Activated naive CD4-positive, alpha-beta T cell treated with anti-CD3 and anti-CD28 coated beads for 36 hours (primary cell): ENCODE data around the gene PI16. TPM values are rescaled to one million over a fixed set of nuclear protein-coding genes. Genes with fewer than 3 reads are reported as not detected.
"Not testable (repeated sequence)": the region's sequence is repeated elsewhere in the genome, so short reads cannot be mapped to it uniquely, and the experiment has no call there.

ENCODE experiments used
- CTCF ChIA-PET: fragments of 350-600 bp; sonication (Branson Sonifier 250); formaldehyde crosslinking; loops from one replicate; lab custom pipeline; 2021; ENCODE audit warnings: antibody characterized with exemption; lab: Charles Lee
- DNase-seq: peaks from one replicate; pipeline ENCODE4 v3.0.0-alpha.2; 2020
- H3K27ac Mint-ChIP-seq: one replicate; pipeline ENCODE4 v1.8.0; 2021; ENCODE audit warnings: mild to moderate bottlenecking, mixed read lengths
- H3K27me3 Mint-ChIP-seq: one replicate; pipeline ENCODE4 v1.8.0; 2021; ENCODE audit warnings: low read depth, mixed read lengths
- H3K36me3 Mint-ChIP-seq: one replicate; pipeline ENCODE4 v1.8.0; 2021; ENCODE audit warnings: low read depth, mixed read lengths
- H3K4me1 Mint-ChIP-seq: one replicate; pipeline ENCODE4 v1.8.0; 2021; ENCODE audit warnings: low read depth, mixed read lengths
- H3K4me3 Mint-ChIP-seq: one replicate; pipeline ENCODE4 v1.8.0; 2021; ENCODE audit warnings: mild to moderate bottlenecking, moderate library complexity, mixed read lengths
- H3K9me3 Mint-ChIP-seq: one replicate; pipeline ENCODE4 v1.8.0; 2021; ENCODE audit warnings: mixed read lengths
- intact Hi-C: fragments of 100-400 bp; cut with micrococcal nuclease; formaldehyde crosslinking; loops from one replicate; pipeline ENCODE4 v1.15.1; 2023
- total RNA-seq, 2 experiments: library from RNA; stranded (reverse); gene quantifications; one replicate each; pipeline ENCODE4 v1.2.3, GENCODE V29; 2021

Gene PI16
- total RNA-seq, 2 experiments from 2014 or later: 0.24 to 0.27 TPM

- H3K4me1 Mint-ChIP-seq: no peaks in the 10 kb centered on the region
- intact Hi-C loops: no loop called here
- no peak overlapping the region for H3K4me3 Mint-ChIP-seq
- no peaks in the 10 kb centered on the region for H3K27me3 Mint-ChIP-seq
- H3K9me3 Mint-ChIP-seq: no peaks in the 10 kb centered on the region
- DNase-seq: no peak
- no peak overlapping the region for H3K27ac Mint-ChIP-seq
- CTCF ChIA-PET: interaction anchor here (0.6 kb wide), 2 partner anchors 22 to 36 kb away, joined by 3 to 6 read pairs; no protein-coding TSS in a partner anchor
- no peaks in the 10 kb centered on the region for H3K36me3 Mint-ChIP-seq
Measured at GRCh38 chr6:36933102-36933501, 21.4 kb upstream of the PI16 start.

- no peak overlapping the region for H3K4me3 Mint-ChIP-seq
- no peaks in the 10 kb centered on the region for H3K27me3 Mint-ChIP-seq
- H3K4me1 Mint-ChIP-seq: no peaks in the 10 kb centered on the region
- intact Hi-C loops: no loop called here
- DNase-seq: no peak
- CTCF ChIA-PET: no interaction called here
- H3K27ac Mint-ChIP-seq: no peak overlapping the region
- H3K9me3 Mint-ChIP-seq: no peaks in the 10 kb centered on the region
- H3K36me3 Mint-ChIP-seq: no peaks in the 10 kb centered on the region
Measured at GRCh38 chr6:36933519-36933918, 21.0 kb upstream of the PI16 start.

GRCh38 chr6:36934901-36935300 is 19.6 kb upstream of the PI16 start:
- Mint-ChIP-seq H3K27me3 (no peaks in the 10 kb centered on the region), H3K36me3 (no peaks in the 10 kb centered on the region), H3K4me3 (no peak overlapping the region), H3K9me3 (no peaks in the 10 kb centered on the region), H3K4me1 (no peaks in the 10 kb centered on the region), H3K27ac (no peak overlapping the region)
- CTCF ChIA-PET: interaction anchor here (1.3 kb wide), 1 partner anchor 83 kb away, joined by 6 read pairs; no protein-coding TSS in a partner anchor
- DNase-seq: no peak
- intact Hi-C loops: no loop called here

- no peaks in the 10 kb centered on the region for H3K9me3 Mint-ChIP-seq
- CTCF ChIA-PET: interaction anchor here (0.7 to 1.3 kb wide), 2 partner anchors 52 to 81 kb away, joined by 3 read pairs; partner anchors contain the start of gene C6orf89
- intact Hi-C loops: no loop called here
- H3K4me3 Mint-ChIP-seq: no peak overlapping the region
- no peak for DNase-seq
- no peak overlapping the region for H3K27ac Mint-ChIP-seq
- H3K36me3 Mint-ChIP-seq: no peaks in the 10 kb centered on the region
- no peaks in the 10 kb centered on the region for H3K27me3 Mint-ChIP-seq
- H3K4me1 Mint-ChIP-seq: no peaks in the 10 kb centered on the region
Measured at GRCh38 chr6:36936824-36937223, 17.7 kb upstream of the PI16 start.

GRCh38 chr6:36937896-36938295 is 16.6 kb upstream of the PI16 start:
- no peak overlapping the region for H3K4me3 Mint-ChIP-seq
- intact Hi-C loops: no loop called here
- H3K9me3 Mint-ChIP-seq: no peaks in the 10 kb centered on the region
- CTCF ChIA-PET: interaction anchor here (1.3 kb wide), 1 partner anchor 80 kb away, joined by 3 read pairs; no protein-coding TSS in a partner anchor
- no peaks in the 10 kb centered on the region for H3K36me3 Mint-ChIP-seq
- H3K4me1 Mint-ChIP-seq: no peaks in the 10 kb centered on the region
- DNase-seq: no peak
- no peaks in the 10 kb centered on the region for H3K27me3 Mint-ChIP-seq
- H3K27ac Mint-ChIP-seq: no peak overlapping the region

- H3K27me3 Mint-ChIP-seq: no peaks in the 10 kb centered on the region
- no peak for DNase-seq
- intact Hi-C loops: no loop called here
- H3K4me3 Mint-ChIP-seq: no peak overlapping the region
- H3K4me1 Mint-ChIP-seq: no peaks in the 10 kb centered on the region
- CTCF ChIA-PET: no interaction called here
- H3K27ac Mint-ChIP-seq: no peak overlapping the region
- H3K9me3 Mint-ChIP-seq: no peaks in the 10 kb centered on the region
- H3K36me3 Mint-ChIP-seq: no peaks in the 10 kb centered on the region
Measured at GRCh38 chr6:36938536-36938935, 16.0 kb upstream of the PI16 start.

GRCh38 chr6:36939005-36939404 is 15.5 kb upstream of the PI16 start:
- CTCF ChIA-PET, H3K27ac Mint-ChIP-seq, H3K4me1 Mint-ChIP-seq, H3K36me3 Mint-ChIP-seq, H3K4me3 Mint-ChIP-seq, H3K9me3 Mint-ChIP-seq, DNase-seq, intact Hi-C loops, H3K27me3 Mint-ChIP-seq: not testable (repeated sequence)

GRCh38 chr6:36940027-36940426 is 14.5 kb upstream of the PI16 start:
- H3K4me1 Mint-ChIP-seq: no peaks in the 10 kb centered on the region
- CTCF ChIA-PET: no interaction called here

GRCh38 chr6:36941561-36941960 is 13.0 kb upstream of the PI16 start:
- H3K4me3 Mint-ChIP-seq, H3K27me3 Mint-ChIP-seq, H3K9me3 Mint-ChIP-seq, intact Hi-C loops, H3K36me3 Mint-ChIP-seq, DNase-seq, H3K27ac Mint-ChIP-seq, H3K4me1 Mint-ChIP-seq: not testable (repeated sequence)
- CTCF ChIA-PET: interaction anchor here (1.1 kb wide), 1 partner anchor 76 kb away, joined by 3 read pairs; no protein-coding TSS in a partner anchor

More at GRCh38 chr6:36940027-36940426, 14.5 kb upstream of the PI16 start:
- DNase-seq: no peak
- no peak overlapping the region for H3K27ac Mint-ChIP-seq
- H3K36me3 Mint-ChIP-seq: no peaks in the 10 kb centered on the region
- H3K9me3 Mint-ChIP-seq: no peaks in the 10 kb centered on the region
- H3K27me3 Mint-ChIP-seq: no peaks in the 10 kb centered on the region
- intact Hi-C loops: no loop called here
- H3K4me3 Mint-ChIP-seq: no peak overlapping the region

- CTCF ChIA-PET: not testable (repeated sequence)
Measured at GRCh38 chr6:36942329-36942728, 12.2 kb upstream of the PI16 start.

GRCh38 chr6:36944650-36945049 is 9.9 kb upstream of the PI16 start:
- H3K4me1 Mint-ChIP-seq: peaks cover 11% of the 10 kb centered on the region
- no peaks in the 10 kb centered on the region for H3K36me3 Mint-ChIP-seq
- H3K9me3 Mint-ChIP-seq: no peaks in the 10 kb centered on the region
- no peak for DNase-seq
- CTCF ChIA-PET: no interaction called here
- intact Hi-C loops: no loop called here
- no peak overlapping the region for H3K27ac Mint-ChIP-seq
- H3K27me3 Mint-ChIP-seq: no peaks in the 10 kb centered on the region
- no peak overlapping the region for H3K4me3 Mint-ChIP-seq

More at GRCh38 chr6:36942329-36942728, 12.2 kb upstream of the PI16 start:
- DNase-seq, H3K27ac Mint-ChIP-seq, H3K27me3 Mint-ChIP-seq, H3K36me3 Mint-ChIP-seq, H3K4me3 Mint-ChIP-seq, intact Hi-C loops, H3K9me3 Mint-ChIP-seq, H3K4me1 Mint-ChIP-seq: not testable (repeated sequence)

GRCh38 chr6:36945301-36945700 is 9.2 kb upstream of the PI16 start:
- no peaks in the 10 kb centered on the region for H3K36me3 Mint-ChIP-seq
- no peak overlapping the region for H3K27ac Mint-ChIP-seq
- no peak for DNase-seq
- no peaks in the 10 kb centered on the region for H3K9me3 Mint-ChIP-seq
- no peaks in the 10 kb centered on the region for H3K27me3 Mint-ChIP-seq
- intact Hi-C loops: no loop called here
- H3K4me1 Mint-ChIP-seq: peaks cover 16% of the 10 kb centered on the region
- H3K4me3 Mint-ChIP-seq: no peak overlapping the region
- CTCF ChIA-PET: interaction anchor here (0.6 kb wide), 1 partner anchor 634 kb away, joined by 5 read pairs; no protein-coding TSS in a partner anchor

- Mint-ChIP-seq H3K4me3 (no peak overlapping the region), H3K36me3 (no peaks in the 10 kb centered on the region), H3K4me1 (peaks cover 16% of the 10 kb centered on the region), H3K9me3 (no peaks in the 10 kb centered on the region), H3K27ac (no peak overlapping the region), H3K27me3 (no peaks in the 10 kb centered on the region)
- intact Hi-C loops: no loop called here
- CTCF ChIA-PET: interaction anchor here (0.9 kb wide), 1 partner anchor 11 kb away, joined by 3 read pairs; no protein-coding TSS in a partner anchor
- no peak for DNase-seq
Measured at GRCh38 chr6:36946526-36946925, 8.0 kb upstream of the PI16 start.
